Nucleus accumbens (tissue), 56 donors: ENCODE measurements around the gene FXYD6.
A peak's percentile ranks its signal among the peaks of the same experiment; 100 is the strongest.

Source experiments
- DNase-seq, 56 donors: peaks; one replicate each; lab custom pipeline; 2025; lab: John Stamatoyannopoulos, UW

Gene FXYD6

GRCh38 chr11:117806846-117807245 lies 69.6 kb downstream of the FXYD6 start:
- no peak for DNase-seq

- DNase-seq: no peak
Observed at GRCh38 chr11:117805045-117805444, 71.4 kb downstream of the FXYD6 start.

- no peak for DNase-seq
Observed at GRCh38 chr11:117803896-117804295, 72.6 kb downstream of the FXYD6 start.

- no peak for DNase-seq
Observed at GRCh38 chr11:117799634-117800033, 76.8 kb downstream of the FXYD6 start.

GRCh38 chr11:117796872-117797529 lies 79.5 kb downstream of the FXYD6 start, which contains the start of gene DSCAML1:
DSCAML1 (minus strand) TSS chr11:117797216; CDS start chr11:117797079, 137 bp downstream.
- peak in 38 of 56 donors; percentile 16 to 76 (median 40) for DNase-seq

GRCh38 chr11:117796456-117796871 lies 80.0 kb downstream of the FXYD6 start:
- DNase-seq: no peak

- peak in 4 of 56 donors; percentile 17 to 49 (median 35) for DNase-seq
Observed at GRCh38 chr11:117795638-117796455, 80.6 kb downstream of the FXYD6 start.

- peak in 25 of 56 donors; percentile 22 to 74 (median 47) for DNase-seq
Observed at GRCh38 chr11:117794772-117795629, 81.5 kb downstream of the FXYD6 start.

GRCh38 chr11:117794135-117794534 lies 82.3 kb downstream of the FXYD6 start:
- DNase-seq: peak in 19 of 56 donors; percentile 6 to 54 (median 25)

GRCh38 chr11:117793583-117793982 lies 82.9 kb downstream of the FXYD6 start:
- DNase-seq: peak in 5 of 56 donors; percentile 17 to 42 (median 37)

GRCh38 chr11:117792992-117793391 lies 83.5 kb downstream of the FXYD6 start:
- peak in 3 of 56 donors; percentile 24 to 27 (median 25) for DNase-seq

GRCh38 chr11:117792241-117792640 lies 84.2 kb downstream of the FXYD6 start:
- DNase-seq: no peak

- DNase-seq: no peak
Observed at GRCh38 chr11:117790279-117790678, 86.2 kb downstream of the FXYD6 start.

- DNase-seq: no peak
Observed at GRCh38 chr11:117789241-117789640, 87.2 kb downstream of the FXYD6 start.
